GM18517 (cell line): ENCODE measurements around the gene YWHAE.
"Not testable (repeated sequence)": the region's sequence is repeated elsewhere in the genome, so short reads cannot be mapped to it uniquely, and the experiment has no call there.

Experiments used
- ATAC-seq: cut with Tn5 transposase; IDR thresholded peaks from one replicate; pipeline ENCODE4 v1.9.1; 2021; ENCODE audit warnings: mild to moderate bottlenecking, moderate library complexity; ENCODE audit not compliant: unreplicated experiment

Gene YWHAE

DNA sequence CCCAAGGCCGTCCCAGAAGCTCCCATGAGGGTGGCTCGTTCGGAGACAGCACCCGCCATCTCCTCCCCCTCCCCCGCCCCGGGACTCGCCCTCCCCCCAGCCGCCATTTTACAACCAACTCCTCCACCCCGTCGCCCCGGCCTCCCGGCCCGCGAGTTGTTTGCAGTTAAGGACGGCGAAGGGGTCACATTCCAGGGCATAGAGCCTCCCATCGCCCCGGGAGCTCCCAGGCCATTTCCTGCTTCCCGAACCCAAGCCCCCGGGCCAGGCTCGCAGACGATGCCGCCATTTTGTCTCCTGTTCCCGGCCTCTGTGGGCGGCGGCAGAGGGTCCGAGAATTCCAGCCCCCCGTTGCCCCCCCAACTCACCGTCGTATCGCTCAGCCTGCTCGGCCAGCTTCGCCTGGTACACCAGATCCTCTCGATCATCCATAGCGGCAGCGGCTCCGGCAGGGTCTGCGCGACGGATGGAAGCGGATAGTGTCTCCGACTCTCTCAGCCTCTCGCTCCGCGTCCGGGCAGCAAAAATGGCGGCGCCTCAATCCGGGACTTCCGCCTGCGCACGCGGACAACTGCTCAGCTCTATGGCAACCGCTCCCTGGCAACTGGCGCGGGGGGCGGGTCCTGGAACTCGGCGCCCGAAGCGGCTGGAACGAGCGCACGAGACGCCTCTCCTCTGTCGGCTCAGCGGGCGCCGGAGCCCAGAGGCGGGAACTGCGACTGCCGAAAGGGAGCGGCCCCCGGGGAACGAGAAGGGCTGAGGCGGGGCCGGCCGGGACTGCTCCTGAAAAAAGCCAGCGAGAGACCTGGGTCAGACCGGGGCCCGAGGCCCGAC is at the start of gene YWHAE:
YWHAE (minus strand) TSS at position 544 of the 834 bp plus-strand sequence; CDS start at position 432, 112 bp downstream.
- ATAC-seq, result peak; percentile 90

DNA sequence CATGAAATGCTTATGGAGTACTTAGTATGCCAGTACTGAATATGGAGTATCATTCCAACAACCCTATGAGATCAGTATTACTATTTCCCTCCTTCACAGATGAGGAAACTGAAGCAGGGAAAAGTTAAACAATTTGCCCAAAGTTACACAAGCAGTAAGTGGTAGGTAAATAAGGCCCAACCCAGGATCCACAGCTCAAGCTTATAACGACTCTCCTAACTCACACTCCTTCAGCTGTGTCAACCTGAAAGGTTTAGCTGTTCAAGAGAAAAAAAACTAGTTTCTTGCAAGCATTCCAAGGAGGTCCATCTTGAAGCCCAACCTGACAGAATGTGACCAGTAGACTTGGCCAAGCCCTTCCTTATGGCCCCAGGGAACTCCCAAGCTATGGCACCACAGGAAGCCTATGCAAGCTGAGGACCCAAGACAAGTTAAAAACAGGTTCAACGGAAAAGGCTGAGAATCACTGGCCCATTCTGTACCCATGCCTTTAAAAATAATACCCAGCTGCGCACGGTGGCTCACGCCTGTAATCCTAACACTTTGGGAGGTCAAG is 49.5 kb upstream of the YWHAE start:
- no peak for ATAC-seq

- ATAC-seq, result no peak
Measured at GRCh38 chr17:1447052-1447451, 47.0 kb upstream of the YWHAE start.

GRCh38 chr17:1446201-1446600 is 46.2 kb upstream of the YWHAE start:
- ATAC-seq, result no peak

DNA sequence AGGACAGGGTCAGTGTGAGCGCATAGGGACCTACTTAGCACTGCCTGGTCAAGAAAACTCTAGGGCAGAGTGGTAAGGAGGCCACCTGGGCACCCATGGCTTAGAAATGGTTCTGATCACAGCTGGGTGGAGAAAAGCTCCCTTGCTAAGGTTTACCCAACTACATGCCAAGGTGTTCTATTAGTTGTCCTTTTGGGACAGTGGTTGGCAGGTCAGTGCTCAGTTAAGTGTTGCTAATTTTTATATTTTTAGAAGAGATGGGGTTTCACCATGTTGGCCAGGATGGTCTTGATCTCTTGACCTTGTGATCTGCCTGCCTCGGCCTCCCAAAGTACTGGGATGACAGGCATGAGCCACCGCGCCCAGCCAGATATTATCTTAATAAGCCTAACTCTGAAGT is 45.7 kb upstream of the YWHAE start:
- ATAC-seq, result not testable (repeated sequence)

DNA sequence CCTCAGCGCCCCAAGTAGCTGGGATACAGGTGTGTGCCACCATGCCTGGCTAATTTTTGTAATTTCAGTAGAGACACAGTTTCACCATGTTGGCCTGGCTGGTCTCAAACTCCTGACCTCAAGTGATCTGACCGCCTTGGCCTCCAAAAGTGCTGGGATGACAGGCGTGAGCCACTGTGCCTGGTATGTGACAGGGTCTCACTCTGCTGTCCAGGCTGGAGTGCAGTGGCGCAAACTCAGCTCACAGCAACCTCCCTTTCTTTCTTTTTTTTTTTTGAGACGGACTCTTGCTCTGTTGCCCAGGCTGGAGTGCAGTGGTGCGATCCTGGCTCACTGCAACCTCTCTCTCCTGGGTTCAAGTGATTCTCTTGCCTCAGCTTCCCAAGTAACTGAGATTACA is 42.7 kb upstream of the YWHAE start:
- ATAC-seq, result not testable (repeated sequence)

- no peak for ATAC-seq
Measured at GRCh38 chr17:1442187-1442586, 42.2 kb upstream of the YWHAE start.

- ATAC-seq, result no peak
Measured at GRCh38 chr17:1440921-1441320, 40.9 kb upstream of the YWHAE start.

DNA sequence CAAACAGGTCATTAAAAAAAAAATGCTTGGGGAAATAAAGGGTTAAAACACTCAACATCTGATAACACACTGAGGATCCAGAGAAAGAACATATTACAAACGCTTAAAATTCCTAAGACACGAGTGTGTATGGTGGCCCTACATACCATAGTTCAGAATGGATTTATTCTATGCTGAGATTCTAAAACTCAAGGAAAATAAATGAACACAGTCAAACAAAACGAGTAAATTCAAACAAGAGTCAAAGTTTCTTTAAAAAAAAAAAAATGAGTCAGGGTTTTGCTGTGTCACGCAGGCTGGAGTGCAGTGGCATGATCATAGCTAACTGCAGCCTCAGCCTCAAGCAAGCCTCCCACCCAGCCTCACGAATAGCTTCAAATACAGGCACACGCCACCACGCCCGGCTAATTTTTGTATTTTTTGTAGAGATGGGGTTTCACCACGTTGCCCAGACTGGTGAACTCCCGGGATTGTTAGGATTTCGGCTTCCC is 38.6 kb upstream of the YWHAE start:
- ATAC-seq, result no peak

GRCh38 chr17:1435326-1435725 is 35.3 kb upstream of the YWHAE start:
- ATAC-seq, result no peak

DNA sequence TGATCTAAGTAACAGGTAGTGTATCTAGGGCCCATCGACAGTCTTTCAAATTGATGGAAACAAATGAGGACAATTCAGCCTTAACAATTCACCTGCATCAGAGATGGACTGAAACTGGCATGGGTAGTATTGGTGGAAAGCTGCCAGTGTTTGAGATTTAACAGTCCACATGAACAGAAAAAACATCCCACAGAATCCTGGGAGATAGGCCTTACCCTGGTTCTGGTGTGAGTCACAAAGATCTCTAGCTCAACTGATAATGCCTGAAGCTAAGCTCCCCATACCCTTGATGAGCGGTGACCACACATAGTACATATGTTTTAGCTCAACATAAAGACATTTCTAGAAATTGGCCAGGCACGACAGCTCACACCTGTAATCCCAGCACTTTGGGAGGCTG is 34.1 kb upstream of the YWHAE start:
- ATAC-seq, result no peak

GRCh38 chr17:1431631-1432104 is 31.6 kb upstream of the YWHAE start:
- no peak for ATAC-seq

GRCh38 chr17:1423456-1424135 is 23.6 kb upstream of the YWHAE start:
- ATAC-seq, result no peak

DNA sequence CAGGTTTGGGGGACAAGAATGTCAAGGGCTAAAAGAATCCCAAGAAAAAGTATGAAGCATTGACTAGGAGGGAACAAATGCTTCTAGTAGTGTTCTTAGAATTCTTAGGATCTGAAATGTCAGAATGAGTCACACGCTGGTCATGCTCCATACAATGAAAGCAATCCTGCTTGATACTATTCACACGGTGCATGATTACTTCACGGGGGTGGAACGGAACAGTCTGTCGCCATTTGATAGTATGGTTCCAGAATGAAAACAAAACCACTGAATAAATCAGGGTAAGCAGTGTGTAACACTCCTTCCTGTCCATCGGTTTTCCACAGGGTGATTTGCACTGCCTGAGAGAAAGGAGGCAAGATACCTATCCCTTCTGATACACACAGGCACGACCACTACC is 22.9 kb upstream of the YWHAE start:
- ATAC-seq, result no peak

DNA sequence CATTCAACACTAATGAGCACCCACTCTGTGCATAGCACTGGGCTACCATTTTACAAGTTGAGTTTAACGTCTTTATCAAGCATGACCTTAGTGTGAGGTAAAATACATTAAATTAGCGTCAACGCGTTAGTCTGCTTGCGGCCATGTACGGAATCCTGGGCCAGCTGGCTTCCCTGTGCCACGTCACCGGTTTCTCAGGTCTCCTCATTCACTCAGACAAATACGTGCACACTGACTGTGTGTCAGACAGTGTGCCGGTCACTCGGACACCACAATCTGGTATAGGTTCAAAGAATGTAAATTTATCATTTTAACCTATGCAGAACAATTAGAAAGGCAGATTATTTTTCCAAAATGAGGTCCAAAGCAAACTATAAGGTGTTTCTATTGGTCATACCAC is 21.4 kb upstream of the YWHAE start:
- no peak for ATAC-seq

DNA sequence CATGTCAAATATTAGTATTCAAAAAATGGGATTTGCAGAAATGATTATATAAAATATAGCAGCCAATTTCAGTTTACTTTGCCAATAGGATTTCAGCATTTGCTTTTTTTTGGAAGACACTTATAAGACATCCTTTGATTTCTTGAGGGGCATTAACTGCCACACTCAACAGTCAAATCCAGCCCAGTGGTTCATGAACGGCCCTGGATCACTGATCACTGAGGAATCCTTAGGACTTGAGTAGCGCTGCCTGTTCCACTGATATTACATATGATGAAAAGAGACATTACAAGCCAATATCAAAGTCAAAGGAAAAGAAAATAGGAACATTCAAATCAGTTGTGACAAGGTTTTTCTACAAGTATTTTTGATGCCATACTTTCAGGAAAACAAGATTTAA is 21.0 kb upstream of the YWHAE start:
- no peak for ATAC-seq

GRCh38 chr17:1420163-1420562 is 20.1 kb upstream of the YWHAE start:
- no peak for ATAC-seq

DNA sequence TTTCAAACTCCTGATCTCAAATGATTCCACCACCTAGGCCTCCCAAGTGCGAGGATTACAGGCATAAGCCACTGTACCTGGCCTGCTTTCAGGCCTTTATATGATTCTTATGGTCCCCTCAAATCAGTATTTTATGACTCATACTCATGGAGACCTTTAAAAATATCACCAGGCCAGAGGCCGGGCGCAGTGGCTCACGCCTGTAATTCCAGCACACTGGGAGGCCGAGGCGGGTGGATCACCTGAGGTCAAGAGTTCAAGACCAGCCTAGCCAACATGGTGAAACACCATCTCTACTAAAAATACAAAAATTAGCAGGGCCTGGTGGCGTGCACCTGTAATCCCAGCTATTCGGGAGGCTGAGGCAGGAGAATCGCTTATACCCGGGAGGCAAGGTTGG is 18.5 kb upstream of the YWHAE start:
- not testable (repeated sequence) for ATAC-seq

GRCh38 chr17:1416414-1416813 is 16.4 kb upstream of the YWHAE start:
- ATAC-seq, result no peak

GRCh38 chr17:1414634-1415033 is 14.6 kb upstream of the YWHAE start:
- ATAC-seq, result no peak

GRCh38 chr17:1414001-1414574 is 14.1 kb upstream of the YWHAE start:
- ATAC-seq, result no peak
